Adipose tissue (tissue), 3 donors: ENCODE measurements around the gene LRRC25. TPM values are rescaled to one million over a fixed set of nuclear protein-coding genes. Genes with fewer than 3 reads are reported as not detected.
"Not testable (repeated sequence)": the region's sequence is repeated elsewhere in the genome, so short reads cannot be mapped to it uniquely, and the experiment has no call there.

Experiments used
- H3K27ac ChIP-seq: one replicate; pipeline ENCODE4 v1.5.1; 2013; ENCODE audit warnings: low read depth, low read length
- WGBS, 3 donors: extraction: QIAGEN DNeasy Blood & Tissue Kit; methylation state at CpG; one replicate each; pipeline ENCODE4 v1.1.7; 2013; 5-methylcytosine and 5-hydroxymethylcytosine counted together
- polyA plus RNA-seq, 3 donors: library from polyadenylated mRNA; stranded (reverse); fragments of 200-250 nt; gene quantifications; one replicate each; pipeline ENCODE4 v1.2.3, GENCODE V29; 2013
- donor health status: healthy with polysubstance abuse.
- donor health status: Bipolar disorder and iron deficiency.
- donor health status: healthy.

LRRC25 gene
- polyA plus RNA-seq, 3 donors, result 1.6 to 9.8 (median 7.1) TPM

DNA sequence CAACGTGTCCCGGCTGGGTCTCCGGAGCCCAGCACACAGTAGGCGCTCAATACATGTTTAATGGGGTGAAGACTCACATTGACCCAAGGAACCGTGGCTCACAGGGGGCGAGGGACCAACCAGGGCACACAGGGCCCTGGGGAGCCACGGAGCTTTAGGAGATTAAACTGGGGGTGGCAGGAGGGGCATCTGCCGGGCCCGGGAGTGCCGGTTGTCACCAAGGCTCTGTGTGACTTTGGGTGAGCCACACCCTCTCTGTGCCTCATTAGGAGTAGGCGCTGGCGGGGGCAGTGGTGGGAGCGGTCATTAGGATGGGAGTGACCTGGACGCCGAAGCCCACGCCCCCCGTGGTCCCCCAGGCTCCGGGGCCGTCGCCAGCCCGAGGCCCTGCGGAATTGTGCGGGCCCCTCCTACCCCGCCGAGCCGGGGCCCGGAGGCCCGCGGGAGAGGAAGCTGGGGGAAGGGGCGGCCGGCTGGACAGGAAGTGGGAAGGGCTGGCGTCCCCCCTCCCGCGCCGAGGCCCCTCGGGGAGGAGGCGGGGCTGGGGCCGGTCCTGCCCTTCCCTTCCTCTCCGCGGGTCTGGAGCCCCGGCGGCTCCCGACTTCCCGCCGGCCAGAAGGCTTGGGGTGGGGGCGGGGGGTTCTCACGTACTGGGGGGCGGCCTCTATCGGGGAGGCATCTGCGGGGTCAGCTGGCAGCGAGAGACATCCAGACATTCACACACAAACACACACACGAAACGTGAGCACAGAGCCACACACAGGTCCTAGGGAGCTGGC lies 20.0 kb upstream of the LRRC25 start:
- peak overlapping the region; percentile 14 for H3K27ac ChIP-seq
- 1 to 2% (median 1%) methylated on average over 34 to 44 of the region's 53 CpGs for WGBS, 3 donors

DNA sequence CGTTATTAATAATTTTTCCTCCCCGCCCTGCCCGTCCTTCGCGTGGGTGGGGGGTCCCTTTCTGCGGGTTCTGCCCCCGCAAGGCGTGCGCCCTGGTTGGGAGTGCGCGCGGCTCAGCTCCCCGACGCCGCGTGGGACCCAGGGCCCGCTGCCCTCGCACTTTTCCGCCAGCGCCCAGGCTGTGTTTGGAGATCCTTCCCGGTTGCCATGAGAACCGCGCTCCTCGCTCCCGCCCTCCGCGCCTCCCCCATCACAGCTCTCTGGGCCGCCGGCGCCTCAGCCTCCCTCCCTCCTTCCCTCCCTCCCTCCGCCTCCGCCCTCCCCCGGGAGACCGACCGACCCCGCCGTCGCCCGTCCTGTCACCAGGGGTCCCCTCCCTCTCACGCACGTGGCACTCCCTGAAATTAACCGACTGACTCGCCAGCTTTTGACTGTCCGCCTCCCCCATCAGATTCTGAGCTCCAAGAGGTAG lies 19.4 kb upstream of the LRRC25 start:
- 0 to 1% (median 1%) methylated on average over 41 to 43 of the region's 44 CpGs for WGBS, 3 donors
- H3K27ac ChIP-seq, result peak overlapping the region; percentile 14

DNA sequence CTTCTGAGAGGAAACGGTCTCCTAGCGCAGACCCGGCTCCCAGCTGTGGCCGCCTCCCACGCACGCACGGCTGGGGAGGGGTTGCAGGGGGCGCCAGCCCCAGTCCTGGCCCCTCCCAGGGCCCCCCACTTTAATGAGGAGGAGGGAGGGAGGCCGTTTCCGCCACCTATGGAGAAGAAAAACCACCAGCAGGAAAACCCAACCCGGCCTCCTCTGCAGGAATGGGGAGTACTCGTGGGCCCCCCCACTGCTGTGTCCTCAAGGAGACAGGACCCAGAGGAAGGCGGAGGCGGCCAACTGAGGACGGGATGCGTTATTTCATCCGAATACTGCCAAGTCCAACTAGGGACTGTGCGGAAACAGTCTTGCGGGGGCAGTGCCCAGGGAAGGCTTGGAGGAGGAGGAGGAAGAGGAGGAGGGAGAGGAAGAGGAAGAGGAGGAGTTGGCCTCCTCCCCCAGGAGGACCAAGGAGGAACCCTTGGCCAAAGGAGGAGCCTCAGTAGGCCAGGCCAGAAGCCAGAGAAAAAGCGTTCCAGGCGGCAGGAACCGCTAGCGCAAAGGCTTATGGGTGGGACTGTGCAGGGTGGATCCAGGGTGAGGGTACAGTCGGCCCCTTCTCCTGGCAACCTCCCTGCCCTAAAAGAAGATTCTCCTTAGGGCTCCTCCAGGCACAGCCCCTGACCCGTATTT lies 17.9 kb upstream of the LRRC25 start:
- H3K27ac ChIP-seq, result peak overlapping the region; percentile 87
- 3 to 47% (median 9%) methylated on average over 24 to 25 of the region's 25 CpGs for WGBS, 3 donors

DNA sequence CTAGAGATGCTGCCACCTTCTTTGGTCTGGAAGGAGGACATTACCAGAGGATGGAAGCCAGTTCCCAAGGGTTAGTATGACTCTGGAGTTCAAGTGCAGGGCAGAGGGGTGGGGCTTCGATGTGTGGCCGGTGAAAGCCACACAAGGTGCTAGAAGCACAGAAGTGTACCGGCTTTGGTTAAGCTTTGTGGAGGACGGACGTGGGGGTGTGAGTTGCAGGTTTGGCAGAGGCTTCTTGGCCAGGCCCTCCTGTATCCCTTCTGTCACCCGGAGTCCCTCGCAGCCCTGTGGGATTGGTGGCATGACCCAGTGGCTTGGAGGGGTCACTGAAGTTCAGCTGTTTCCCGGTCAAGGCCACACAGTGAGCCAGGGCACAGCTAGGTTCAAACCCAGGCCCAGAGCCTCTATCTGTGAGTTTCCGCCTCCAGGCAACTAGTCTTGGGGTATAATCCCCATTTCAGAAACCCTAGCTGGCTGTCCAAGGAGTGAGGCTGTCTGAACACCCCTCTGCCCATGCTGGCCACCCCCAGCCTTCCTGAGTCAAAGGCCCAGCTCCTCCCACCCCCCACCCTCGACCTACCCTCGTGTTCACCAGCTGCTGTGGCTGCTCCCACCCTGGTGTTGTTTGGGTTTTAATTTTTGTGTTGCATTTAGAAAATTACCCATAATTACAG lies 17.2 kb upstream of the LRRC25 start:
- H3K27ac ChIP-seq, result peak overlapping the region; percentile 40
- 11 to 40% (median 11%) methylated on average over 11 of the region's 11 CpGs for WGBS, 3 donors

DNA sequence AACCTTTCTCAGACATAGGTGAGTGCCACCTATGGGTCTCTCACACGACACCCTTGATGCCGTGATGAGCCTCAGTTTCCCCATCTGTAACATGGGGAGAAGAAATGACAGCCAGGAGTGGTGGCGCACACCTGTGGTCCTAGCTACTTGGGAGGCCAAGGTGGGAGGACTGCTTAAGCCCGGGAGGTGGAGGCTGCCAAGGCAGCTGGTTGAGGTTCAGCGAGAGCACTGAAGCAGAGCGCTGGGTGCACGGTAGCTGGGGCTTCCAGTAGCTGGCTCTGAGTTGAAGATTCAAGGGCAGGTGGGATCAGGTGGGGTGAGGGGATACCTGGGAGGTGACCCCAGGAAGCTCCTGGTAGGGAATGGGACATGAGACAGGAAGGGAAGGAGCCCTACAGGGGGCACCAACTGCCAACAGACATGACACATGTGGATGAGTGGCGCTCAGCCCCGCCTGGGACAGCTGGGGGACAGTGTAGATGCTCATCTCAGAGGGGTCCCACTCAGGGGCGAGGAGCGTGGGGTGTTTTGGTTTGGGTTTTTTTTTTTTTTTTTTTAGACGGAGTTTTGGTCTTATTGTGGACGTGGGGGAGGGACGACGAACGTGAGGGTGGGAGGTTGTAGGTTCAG lies 15.3 kb upstream of the LRRC25 start:
- H3K27ac ChIP-seq, result no peak overlapping the region
- WGBS, 3 donors, result 76 to 81% (median 79%) methylated on average over 16 of the region's 16 CpGs

DNA sequence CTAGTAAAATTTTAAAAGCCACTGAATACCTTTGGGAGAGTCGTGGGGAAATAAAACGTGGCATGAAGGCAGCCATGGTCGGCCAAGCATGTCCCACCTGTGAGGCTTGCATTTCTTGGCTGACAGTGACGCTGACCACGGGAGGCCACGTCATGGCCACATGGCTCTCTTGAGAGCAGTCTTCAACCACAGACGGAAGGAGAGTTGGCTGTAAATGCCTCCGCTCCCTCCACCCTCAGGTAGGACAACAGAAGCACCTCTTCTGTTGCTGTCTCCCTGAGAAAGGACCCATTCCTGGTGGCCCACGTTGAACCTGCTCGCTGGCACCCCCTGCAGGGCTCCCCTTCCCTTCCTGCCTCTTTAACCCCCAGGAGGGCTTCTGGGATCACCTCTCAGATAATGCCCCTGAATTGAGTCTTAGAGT lies 10.6 kb upstream of the LRRC25 start:
- 46 to 54% (median 52%) methylated on average over 10 of the region's 10 CpGs for WGBS, 3 donors
- H3K27ac ChIP-seq, result no peak overlapping the region

DNA sequence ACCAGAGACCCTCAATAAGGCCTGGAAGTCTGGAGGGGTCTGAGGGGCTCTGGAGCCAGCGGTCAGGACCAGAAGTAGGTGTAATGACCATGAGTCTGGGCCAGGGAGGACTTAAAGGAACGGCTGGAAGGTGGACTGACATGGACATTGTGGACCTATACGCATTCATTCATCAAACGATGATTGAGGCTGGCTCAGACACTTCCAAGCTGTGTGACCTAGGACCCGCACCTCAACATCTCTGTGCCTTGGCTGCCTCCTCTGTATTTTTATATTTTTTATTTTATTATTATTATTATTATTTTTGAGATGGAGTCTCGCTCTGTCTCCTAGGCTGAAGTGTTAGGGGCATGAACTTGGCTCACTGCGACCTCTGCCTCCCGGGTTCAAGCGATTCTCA lies 9.3 kb upstream of the LRRC25 start:
- 92 to 96% (median 93%) methylated on average over 9 of the region's 9 CpGs for WGBS, 3 donors
- no peak overlapping the region for H3K27ac ChIP-seq

DNA sequence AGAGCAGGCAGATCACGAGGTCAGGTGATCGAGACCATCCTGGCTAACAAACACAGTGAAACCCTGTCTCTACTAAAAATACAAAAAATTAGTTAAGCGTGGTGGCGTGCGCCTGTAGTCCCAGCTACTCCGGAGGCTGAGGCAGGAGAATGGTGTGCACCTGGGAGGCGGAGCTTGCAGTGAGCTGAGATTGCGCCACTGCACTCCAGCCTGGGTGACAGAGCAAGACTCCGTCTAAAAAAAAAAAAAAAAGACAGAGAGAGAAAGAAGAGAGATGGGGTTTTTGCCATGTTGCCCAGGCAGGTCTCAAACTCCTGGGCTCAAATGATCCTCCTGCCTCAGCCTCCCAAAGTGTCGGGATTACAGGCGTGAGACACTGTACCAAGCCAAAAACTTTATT lies 8.3 kb upstream of the LRRC25 start:
- 87 to 92% (median 90%) methylated on average over 11 of the region's 11 CpGs for WGBS, 3 donors
- H3K27ac ChIP-seq, result not testable (repeated sequence)

DNA sequence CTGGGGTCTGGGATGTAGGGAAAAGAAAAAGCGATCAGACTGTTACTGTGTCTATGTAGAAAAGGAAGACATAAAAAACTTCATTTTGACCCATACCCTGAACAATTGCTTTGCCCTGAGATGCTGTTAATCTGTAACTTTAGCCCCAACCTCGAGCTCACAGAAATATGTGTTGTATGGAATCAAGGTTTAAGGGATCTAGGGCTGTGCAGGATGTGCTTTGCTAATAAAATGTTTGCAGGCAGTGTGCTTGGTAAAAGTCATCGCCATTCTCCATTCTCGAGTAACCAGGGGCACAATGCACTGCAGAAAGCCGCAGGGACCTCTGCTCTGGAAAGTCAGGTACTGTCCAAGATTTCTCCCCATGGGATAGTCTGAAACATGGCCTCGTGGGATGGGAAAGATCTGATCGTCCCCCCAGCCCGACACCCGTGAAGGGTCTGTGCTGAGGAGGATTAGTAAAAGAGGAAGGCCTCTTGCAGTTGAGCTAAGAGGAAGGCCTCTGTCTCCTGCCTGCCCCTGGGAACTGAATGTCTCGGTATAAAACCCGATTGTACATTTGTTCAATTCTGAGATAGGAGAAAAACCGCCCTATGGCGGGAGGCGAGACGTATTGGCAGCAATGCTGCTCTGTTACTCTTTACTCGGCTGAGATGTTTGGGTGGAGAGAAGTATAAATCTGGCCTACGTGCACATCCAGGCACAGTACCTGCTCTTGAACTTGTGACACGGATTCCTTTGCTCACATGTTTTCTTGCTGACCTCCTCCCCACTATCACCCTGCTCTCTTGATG lies 5.2 kb upstream of the LRRC25 start:
- not testable (repeated sequence) for H3K27ac ChIP-seq
- 50 to 71% (median 58%) methylated on average over 18 of the region's 18 CpGs for WGBS, 3 donors

DNA sequence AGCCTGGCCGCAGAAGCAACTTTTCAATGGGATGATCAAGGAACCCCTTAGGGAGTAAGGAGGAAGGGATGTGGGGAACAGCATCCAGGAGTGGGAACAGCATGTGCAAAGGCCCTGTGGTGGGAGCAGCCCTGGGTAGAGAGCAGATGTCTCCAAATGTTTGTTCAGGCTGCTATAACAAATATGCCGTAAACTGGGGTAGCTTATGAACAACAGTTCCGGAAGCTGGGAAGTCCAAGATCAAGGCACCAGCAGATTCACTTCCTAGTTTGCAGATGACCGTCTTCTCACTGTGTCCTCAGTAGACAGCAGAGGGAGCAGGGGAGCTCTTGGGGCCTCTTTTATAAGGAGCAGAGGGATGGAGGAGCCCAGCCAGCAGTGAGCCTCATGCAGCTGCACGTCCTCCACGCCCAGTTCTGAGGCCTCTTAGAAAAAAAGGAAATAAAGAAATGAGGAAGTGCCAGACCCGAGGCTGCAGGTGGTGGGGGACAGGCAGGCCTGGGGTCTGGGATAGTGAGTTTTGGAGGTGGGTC lies 4.2 kb upstream of the LRRC25 start:
- H3K27ac ChIP-seq, result no peak overlapping the region
- 32 to 54% (median 37%) methylated on average over 7 of the region's 7 CpGs for WGBS, 3 donors

DNA sequence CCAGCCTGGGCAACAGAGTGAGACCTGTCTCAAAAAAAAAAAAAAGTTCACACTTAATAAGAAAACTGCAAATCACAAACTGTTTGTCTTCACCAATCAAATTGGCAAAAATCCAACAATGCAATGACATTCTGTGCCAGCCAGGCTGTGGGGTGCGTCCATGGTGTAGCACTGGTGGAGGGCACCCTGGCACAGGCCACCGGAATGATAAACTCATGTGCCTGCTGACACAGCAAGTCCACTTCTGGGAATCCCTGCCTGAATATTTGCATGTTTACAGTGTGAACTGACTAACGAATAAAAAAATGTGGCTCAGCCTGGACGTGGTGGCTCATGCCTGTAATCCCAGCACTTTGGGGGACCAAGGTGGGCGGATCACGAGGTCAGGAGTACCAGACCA lies 1.6 kb upstream of the LRRC25 start:
- H3K27ac ChIP-seq, result no peak overlapping the region
- WGBS, 3 donors, result 35 to 45% (median 40%) methylated on average over 6 of the region's 6 CpGs

DNA sequence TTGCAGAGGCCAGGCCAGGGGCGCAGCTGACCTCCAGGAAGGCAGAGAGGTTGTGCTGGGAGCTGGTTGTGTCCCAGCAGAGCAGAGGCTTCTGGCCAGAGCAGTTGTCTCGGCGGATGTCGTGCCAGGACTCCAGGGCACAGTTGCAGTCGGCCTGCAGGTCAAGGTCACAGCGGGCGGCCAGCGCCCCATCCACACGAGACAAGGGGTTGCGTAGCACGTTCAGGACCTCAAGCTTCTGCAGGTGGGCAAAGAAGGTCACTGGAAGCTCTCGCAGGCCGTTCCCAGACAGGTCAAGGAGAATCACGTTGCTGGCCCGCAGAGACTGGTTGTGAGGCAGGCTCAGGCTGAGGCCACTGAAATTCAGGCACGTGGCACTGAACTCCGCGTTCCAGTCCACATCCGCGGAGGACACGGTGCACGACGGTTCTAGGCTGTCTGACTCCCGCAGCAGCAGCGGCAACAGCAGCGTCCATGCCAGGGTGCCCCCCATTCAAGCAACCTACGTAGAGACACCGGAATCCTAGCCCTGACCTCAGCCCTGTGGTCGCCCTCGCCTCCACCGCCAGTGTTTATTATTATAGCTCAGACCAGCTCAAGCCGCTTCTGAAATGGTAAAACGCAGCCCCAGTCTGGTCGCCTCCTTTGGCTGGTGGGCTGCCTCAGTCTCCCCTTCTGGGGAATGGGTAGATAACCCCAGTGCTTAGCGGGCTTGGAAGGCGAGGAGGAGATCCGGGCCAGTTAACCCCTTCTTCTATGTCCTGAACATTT lies 766 bp downstream of the LRRC25 start:
- no peak overlapping the region for H3K27ac ChIP-seq
- WGBS, 3 donors, result 48 to 67% (median 63%) methylated on average over 37 of the region's 37 CpGs

DNA sequence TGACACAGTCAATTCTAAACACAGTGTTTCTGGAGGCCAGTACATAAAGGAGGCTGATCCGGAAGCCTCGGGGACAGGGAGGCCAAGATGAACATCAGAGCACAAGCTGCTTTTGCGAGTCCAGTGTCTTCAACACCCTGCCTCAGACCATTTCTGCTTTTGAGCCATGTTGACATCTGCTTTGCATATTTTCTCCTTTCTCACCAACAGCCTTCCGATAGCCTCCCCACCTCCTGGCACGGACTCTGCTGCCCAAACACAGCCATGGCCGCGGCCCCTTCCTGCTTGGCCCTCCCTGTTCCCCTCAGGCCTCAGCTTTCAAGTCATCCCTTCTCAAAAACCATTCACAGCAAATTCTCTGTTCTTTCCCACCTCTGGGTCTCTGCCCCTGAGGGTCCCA lies 3.6 kb downstream of the LRRC25 start:
- no peak overlapping the region for H3K27ac ChIP-seq
- 32 to 77% (median 42%) methylated on average over 7 of the region's 7 CpGs for WGBS, 3 donors

DNA sequence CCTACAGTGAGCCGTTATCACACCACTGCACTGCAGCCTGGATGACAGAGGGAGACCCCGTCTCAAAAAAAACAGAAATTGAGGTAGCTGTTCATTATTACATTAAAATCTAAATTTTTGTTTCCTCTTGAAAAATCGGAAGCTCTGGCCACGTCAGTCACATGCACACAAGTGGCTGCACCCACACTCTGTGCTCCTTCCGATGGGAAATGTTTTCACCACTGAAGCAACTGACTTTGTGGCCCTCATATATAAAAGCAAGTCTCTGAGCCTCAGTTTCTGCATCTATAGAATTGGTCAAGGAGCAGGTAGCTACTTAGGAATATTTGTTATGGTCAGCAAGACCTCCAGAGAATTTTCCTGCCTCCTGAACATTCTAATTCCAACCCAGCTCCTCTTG lies 4.5 kb downstream of the LRRC25 start:
- no peak overlapping the region for H3K27ac ChIP-seq
- WGBS, 3 donors, result 41 to 78% (median 49%) methylated on average over 5 of the region's 5 CpGs

DNA sequence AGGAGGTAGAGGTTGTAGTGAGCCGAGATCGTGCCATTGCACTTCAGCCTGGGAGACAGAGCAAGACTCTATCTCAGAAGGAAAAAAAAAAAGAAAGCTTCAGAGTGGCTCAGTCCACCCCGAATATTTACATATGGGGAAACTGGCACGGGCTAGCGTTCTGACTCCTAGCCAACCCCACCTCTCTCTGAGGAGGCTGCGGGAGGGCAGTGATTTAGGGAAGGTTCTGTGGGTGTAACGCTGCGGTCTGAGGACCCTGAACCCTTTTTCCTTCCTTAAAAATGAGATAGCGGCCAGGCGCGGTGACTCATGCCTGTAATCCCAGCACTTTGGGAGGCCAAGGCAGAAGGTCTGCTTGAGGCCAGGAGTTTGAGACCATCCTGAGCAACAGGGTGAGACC lies 5.0 kb downstream of the LRRC25 start:
- H3K27ac ChIP-seq, result no peak overlapping the region
- WGBS, 3 donors, result 36 to 68% (median 43%) methylated on average over 11 of the region's 11 CpGs

DNA sequence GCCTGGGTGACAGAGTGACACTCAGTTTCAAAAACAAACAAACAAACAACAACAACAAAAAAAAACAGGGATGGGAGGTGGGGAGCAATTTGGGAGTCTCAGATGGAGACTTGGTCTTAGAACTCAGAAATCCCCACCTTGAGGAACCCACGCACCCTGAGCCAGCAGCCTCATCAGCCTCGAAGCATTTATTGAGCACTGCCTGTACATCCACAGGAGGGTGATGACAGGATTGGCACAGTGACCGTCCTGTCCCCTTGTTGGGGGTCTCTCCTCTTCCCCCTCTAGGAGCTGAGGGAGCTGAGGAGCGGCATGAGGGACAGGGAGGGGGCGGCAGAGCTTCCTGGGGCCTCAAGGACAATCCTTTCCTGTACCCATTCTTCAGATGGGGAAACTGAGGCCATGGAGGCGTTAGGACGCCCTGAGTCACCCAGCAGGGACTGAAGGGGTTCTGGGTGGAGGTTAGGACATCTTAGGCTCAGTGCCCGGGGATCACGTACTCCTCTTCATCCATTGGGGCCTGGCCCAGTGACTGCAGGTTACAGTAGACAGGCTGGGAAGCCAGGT lies 5.8 kb downstream of the LRRC25 start:
- H3K27ac ChIP-seq, result no peak overlapping the region
- 81 to 83% (median 82%) methylated on average over 9 of the region's 9 CpGs for WGBS, 3 donors
